ENCODE measurements around the gene IPO4. TPM values are rescaled to one million over a fixed set of nuclear protein-coding genes. Genes with fewer than 3 reads are reported as not detected.
A peak's percentile ranks its signal among the peaks of the same experiment; 100 is the strongest.

Gene IPO4
- total and polyA plus RNA-seq, 9 of the 15 experiments (the other 6 are each of a cell fraction or from before 2014, with no cell fraction given): 7.3 to 122 (median 31.8) TPM

DNA sequence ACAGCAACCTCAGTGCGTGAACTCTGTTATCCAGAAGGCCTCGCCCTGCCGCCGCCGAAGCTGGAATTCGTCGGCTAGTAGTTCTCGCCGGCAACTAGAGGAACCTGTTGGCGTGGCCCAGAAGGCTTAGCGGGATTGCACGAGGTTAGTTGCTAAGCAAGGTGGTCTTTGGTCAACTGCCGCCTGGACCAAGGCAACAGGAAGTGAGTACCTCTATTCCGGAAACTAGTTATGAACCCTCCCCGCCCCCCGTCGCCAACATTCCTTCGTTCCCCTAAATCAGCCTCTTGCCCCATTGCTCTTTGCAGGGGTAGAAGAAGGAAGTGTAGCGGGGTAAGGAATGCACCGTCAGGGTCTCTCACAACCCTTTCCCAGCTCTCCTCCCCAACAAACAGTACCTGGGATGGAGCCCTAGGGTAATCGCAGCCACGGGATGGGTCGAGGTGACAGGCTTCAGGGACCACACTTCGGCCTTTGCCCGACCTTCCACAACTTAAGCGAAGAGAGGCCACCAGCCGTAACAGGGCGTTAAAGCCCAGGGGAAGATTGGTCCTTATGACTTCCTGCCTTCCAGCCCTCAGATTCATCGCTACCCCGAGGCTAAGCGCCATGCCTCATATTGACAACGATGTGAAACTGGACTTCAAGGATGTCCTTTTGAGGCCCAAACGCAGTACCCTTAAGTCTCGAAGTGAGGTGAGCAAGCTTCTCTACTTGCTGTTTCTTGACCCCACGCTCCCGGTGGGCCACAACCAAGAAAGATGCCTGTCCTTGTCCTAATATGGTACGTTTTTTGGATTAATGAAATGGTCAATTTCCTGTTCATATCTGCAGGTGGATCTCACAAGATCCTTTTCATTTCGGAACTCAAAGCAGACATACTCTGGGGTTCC, 44.3 kb upstream of the IPO4 start, which contains the start of gene GMPR2:
Gene GMPR2 (plus strand): TSS at position 285 of the 893 bp plus-strand sequence. CDS start 325 bp downstream, at position 610.
- DNase-seq (ENCODE audit: extremely low read depth in 1 of 4, low spot score in 3 of 4) (peak; percentile 41 to 71 (median 54)), FAIRE-seq (peak; percentile 86), ATAC-seq (peak; percentile 76)
- 2% methylated on average over 38 of the region's 38 CpGs for WGBS (ENCODE audit: insufficient coverage, low coverage, missing lambda C conversion rate)
- Histone ChIP-seq H3K36me3 (ENCODE audit: control insufficient read depth, insufficient read depth, low read length) (peaks cover 40% of the 10 kb centered on the region), H3K9me3 (replicated peaks; ENCODE audit: control insufficient read depth, insufficient read depth, low read depth, low read length) (no peaks in the 10 kb centered on the region), H3K27me3 (ENCODE audit: control insufficient read depth in 2 of 2, insufficient read depth in 2 of 2, low read length in 2 of 2) (no peaks in the 10 kb centered on the region), H2AFZ (ENCODE audit: low read depth, low read length) (peak within 1 kb of the TSS; percentile 99), H3K9me1 (ENCODE audit: control insufficient read depth, insufficient read depth, low read length) (no peaks in the 10 kb centered on the region), H4K20me1 (replicated peaks; ENCODE audit: control insufficient read depth, insufficient read depth, low read length) (no peaks in the 10 kb centered on the region), H3K4me3 (peak within 1 kb of the TSS; percentile 54), H3K4me1 (replicated peaks in 1 of 2; ENCODE audit: control insufficient read depth in 2 of 2, insufficient read depth in 2 of 2, low read length in 2 of 2) (peaks cover 6 to 15% of the 10 kb centered on the region in 2 experiments), H3K4me2 (ENCODE audit: insufficient read depth, low read length) (peak within 1 kb of the TSS; percentile 98), H3K27ac (ENCODE audit: extremely low read depth, low read depth, low read length) (peak within 1 kb of the TSS; percentile 89), H3K79me2 (ENCODE audit: control insufficient read depth, insufficient read depth, low read length) (peaks cover 39% of the 10 kb centered on the region), H3K9ac (ENCODE audit: insufficient read depth in 1 of 2, low read depth in 2 of 2, low read length in 2 of 2) (peak within 1 kb of the TSS; percentile 72 to 94)
- intact Hi-C loops (cut with micrococcal nuclease) (loop anchor here (2.0 kb wide), 1 partner anchor 16 kb away; the partner anchor contains the start of gene MDP1), in situ Hi-C loops (cut with MboI) (no loop called here)
- ChIA-PET POLR2A (interaction anchor here (0.7 kb wide), 1 partner anchor 85 kb away, joined by 3 read pairs; no protein-coding TSS in a partner anchor), CTCF (ENCODE audit: low intra/inter-chr PET ratio) (no interaction called here)
- BruUV-seq (replicated peaks): TSS peak; percentile 63
- no peak for TF ChIP-seq SIRT6 (IDR thresholded peaks at IDR 0.05; ENCODE audit: low read depth, low read length)
- TF ChIP-seq RBBP5 (IDR thresholded peaks at IDR 0.05; ENCODE audit: borderline replicate concordance, insufficient read depth, low read length, poor library complexity, severe bottlenecking): peak; percentile 25
- TF ChIP-seq ZNF121 (CRISPR knock-in tag; conservative IDR thresholded peaks at IDR 0.05): no peak
- TF ChIP-seq NCOA1 (IDR thresholded peaks at IDR 0.05; ENCODE audit: low read depth): peak; percentile 64
- TF ChIP-seq ZNF589 (CRISPR knock-in tag; IDR thresholded peaks at IDR 0.05; ENCODE audit: low read depth): 0 out of 2 replicates have a peak, but pooled peaks have one; percentile 67
- no peak for TF ChIP-seq NR4A1 (CRISPR knock-in tag; IDR thresholded peaks at IDR 0.05)
- TF ChIP-seq NR4A1 (tag; IDR thresholded peaks at IDR 0.05): no peak
- TF ChIP-seq TEAD2 (tag; IDR thresholded peaks at IDR 0.05): 0 out of 2 replicates have a peak, but pooled peaks have one; percentile 10
- no peak for TF ChIP-seq CCAR2 (IDR thresholded peaks at IDR 0.05; ENCODE audit: low read depth, low read length)
- peak; percentile 38 for TF ChIP-seq TAF9B (IDR thresholded peaks at IDR 0.05; ENCODE audit: partially characterized antibody)
- TF ChIP-seq HDAC1 (IDR thresholded peaks at IDR 0.05): peak in 1 of 2 experiments; percentile 21; a peak in 1 of 4 replicates
- TF ChIP-seq JUND (IDR thresholded peaks at IDR 0.05; ENCODE audit: borderline replicate concordance, low read depth, low read length): no peak
- TF ChIP-seq JUND (tag; IDR thresholded peaks at IDR 0.05; ENCODE audit: borderline replicate concordance, low read depth, low read length): 0 out of 3 replicates have a peak, but pooled peaks have one; percentile 20
- peak; percentile 42 for TF ChIP-seq TAF1 (IDR thresholded peaks at IDR 0.05; ENCODE audit: control insufficient read depth, extremely low read depth, insufficient read depth, low read length, severe bottlenecking)
- TF ChIP-seq NR2C2 (CRISPR knock-in tag; IDR thresholded peaks at IDR 0.05): no peak
- TF ChIP-seq NR2C2 (tag; IDR thresholded peaks at IDR 0.05): peak; percentile 97
- TF ChIP-seq ZNF140 (CRISPR knock-in tag; IDR thresholded peaks at IDR 0.05): no peak
- no peak for TF ChIP-seq CREM (IDR thresholded peaks at IDR 0.05; ENCODE audit: low read depth)
- TF ChIP-seq VEZF1 (CRISPR knock-in tag; IDR thresholded peaks at IDR 0.05): peak; percentile 62
- TF ChIP-seq RBFOX2 (IDR thresholded peaks at IDR 0.05; ENCODE audit: low read depth, low read length): peak; percentile 65
